Stimulated activated CD8-positive, alpha-beta memory T cell treated with anti-CD3 and anti-CD28 coated beads, Interleukin-15, amount 100 ng/mL, for 24 hours (primary cell): Measurements from ENCODE around the gene TMEM272.

ENCODE experiments used
- DNase-seq: peaks from one replicate; pipeline ENCODE4 v3.0.0-alpha.2; 2020; ENCODE audit warnings: low read depth

TMEM272 gene, protein sequence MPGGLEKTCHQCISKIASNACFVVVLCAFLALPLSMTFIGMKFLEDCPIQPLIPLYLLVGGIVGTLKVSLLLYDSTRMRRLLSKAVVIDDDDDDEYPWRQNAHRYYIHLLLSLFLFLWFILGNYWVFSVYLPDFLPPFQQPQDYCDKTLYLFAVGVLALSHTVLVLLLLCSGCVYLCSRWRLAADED

DNA sequence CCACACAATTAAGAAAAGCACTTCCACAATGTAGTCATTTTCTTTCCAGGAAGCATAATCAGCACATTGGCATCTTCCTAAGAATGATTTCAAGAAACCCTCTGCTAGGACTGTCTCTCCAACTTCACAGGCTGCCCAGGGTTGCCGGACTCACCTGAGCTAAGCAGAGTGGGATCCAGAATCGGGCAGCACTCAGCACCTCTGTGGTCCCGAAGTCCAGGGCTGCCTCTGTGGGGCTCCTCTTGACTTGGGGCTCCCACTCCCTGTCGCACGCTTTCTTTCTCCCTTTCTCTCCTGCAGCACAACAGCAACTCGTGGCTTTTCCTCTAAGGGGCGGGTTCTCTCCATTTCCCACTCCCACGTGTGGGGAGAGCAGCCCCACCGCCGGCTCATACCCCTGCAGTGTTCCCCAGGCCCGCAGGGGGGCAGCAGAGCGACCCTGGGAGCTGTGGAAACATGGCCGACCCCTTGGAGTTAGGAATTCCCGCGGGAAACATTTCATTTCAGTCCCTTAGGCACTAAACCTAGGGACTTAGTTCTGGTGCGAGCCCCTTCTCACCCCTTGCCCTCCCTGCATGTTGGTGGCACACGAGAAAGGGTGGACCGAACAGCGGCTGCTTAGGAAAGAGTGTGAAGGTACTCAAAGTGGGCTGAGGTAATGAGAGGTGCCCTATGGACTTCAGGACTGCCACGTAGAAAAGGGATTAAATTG lies at the start of gene TMEM272:
TSS of gene TMEM272 (minus strand) at position 316 of the 712 bp plus-strand sequence. CDS start 6,647 bp downstream, outside the sequence.
- DNase-seq = peak; percentile 41

- DNase-seq = no peak
Measured at GRCh38 chr13:51894239-51894638, 49.3 kb upstream of the TMEM272 start.

GRCh38 chr13:51892657-51893056 lies 47.7 kb upstream of the TMEM272 start:
- DNase-seq = no peak

DNA sequence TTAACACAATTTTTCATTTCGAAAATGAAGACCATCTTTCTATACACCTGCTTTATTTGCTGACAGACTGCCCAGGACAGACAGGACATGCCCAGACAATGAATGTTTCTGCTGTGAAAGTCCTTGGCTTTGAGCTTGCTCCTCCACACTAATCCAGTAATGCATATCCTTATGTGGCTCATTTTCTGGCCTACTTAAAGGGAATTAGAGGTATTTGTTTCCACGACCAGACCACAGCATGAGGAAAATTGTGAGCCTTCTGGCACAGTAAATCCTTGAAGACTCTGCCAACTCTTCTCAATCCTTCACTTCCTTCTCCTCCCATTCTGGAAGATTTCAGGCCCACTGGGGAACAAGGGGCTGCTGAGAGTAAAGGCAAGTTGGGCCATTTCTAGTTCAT lies 42.5 kb upstream of the TMEM272 start:
- no peak for DNase-seq

DNA sequence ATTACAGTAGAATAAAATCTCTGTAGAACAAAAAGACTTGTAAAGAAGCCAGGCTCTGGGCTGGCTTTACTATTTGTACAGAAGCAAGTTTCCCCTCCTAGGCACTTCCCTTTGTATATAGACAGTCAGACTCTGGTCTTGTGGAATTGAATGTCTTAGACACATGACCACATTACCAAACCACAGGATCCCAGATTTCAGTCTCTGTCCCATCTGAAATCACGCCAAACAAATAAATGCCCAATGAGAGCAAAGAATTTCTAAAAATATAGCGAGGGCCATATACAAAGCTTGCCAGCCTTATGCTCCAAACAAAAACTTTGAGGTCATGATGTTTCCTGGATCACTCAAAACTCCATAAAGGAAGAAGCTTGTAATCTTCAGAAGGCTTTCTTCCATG lies 40.7 kb upstream of the TMEM272 start:
- DNase-seq = no peak

- DNase-seq = no peak
Measured at GRCh38 chr13:51883226-51883600, 38.2 kb upstream of the TMEM272 start.

DNA sequence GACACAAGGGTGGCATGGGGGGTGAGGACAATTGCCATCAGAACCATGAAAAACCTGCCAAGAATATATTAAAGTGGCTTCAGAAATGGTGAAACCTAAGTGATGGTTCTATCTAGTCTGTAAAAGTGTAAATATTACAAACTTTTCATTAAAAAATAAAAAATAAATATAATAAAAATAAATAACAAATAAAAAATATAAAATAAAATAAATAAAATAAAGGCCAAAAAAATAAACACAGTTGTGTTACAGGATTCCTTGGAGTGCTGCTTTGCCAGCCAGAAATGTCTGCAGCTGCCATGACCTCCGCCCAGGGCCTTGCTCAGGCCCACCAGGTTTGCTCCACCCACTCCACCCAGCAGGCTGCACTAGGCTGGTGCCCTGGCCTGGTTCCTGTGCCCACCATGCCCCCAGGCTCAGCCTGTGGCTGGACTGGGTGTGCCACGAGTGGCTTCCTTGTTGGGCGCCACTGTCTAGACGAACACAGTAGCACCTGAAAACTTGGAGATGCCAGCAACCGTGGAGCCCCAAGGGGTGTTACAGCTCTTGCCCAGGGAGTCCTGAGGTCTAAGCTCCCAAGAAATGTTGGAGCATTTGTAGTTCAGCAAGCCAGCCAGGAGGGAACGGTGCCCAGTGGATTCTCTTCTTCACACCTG lies 37.7 kb upstream of the TMEM272 start:
- no peak for DNase-seq

DNA sequence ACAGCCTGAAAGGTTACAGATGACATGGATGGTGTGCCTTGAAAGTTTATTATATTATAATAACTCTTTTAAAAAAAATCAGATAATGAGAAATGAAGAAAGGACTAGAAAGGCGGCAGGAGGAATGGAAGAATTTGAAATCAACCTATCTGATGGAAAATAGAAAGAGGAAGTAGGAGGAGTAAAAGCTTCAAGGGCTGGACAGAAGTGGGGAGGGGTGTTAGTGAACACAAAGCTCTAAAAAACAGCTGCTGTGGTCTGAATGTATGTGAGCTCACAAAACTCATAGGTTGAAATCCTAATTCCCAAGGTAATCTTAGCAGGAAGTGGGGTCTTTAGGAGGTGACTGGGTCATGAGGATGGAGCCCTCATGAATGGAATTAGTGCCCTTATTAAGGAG lies 36.3 kb upstream of the TMEM272 start:
- DNase-seq = no peak

- DNase-seq = no peak
Measured at GRCh38 chr13:51879133-51879532, 34.2 kb upstream of the TMEM272 start.

- DNase-seq = no peak
Measured at GRCh38 chr13:51874651-51875050, 29.7 kb upstream of the TMEM272 start.

DNA sequence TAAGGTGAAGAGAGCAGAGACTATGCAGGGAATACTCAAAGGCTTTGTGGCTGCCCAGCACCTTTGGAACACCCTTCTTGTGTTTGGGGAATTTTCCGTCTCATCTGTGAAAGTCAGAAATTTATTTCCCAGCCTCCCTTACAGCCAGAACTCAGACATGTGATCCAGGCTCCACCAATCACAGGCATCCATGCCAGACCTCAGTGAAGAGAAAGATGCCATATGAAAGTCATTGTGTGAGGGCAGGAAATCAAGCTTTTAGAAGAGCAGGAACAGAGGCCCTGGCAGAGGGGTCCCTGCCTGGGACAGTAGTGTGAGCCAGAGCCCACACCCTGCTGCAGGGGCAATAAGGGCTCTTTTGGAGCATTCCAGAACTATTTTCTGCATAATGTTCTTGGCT lies 28.9 kb upstream of the TMEM272 start:
- no peak for DNase-seq

DNA sequence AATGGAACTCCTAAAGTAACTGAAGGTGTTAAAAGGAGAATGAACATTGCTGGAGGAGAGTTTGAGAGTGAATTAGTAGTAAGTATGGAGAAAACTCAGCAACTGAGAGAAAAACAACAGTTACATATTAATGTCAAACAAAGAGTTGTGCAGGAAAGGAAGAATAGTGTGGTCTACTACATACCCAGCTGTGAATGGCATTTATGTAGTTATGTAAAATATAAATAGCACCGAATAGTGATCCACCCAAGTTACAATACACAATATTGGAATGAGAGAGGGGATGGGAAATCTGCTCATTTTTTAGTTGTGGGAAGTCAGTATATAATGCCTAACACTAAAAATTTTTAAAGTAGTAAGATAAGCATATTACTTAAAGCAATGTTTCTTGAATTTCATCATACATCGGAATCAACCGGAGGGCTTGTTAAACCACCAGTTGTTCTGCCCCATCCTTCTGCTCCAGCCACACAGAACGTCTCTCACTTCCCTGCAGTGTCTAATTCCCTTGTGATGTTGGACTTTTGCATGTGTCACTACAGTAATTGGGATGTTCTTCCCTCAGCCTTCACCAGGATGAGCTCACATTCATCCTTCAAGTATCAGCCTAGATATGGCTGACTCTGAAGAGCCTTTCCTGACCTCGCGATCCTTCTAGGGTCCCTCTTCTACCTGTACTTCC lies 28.3 kb upstream of the TMEM272 start:
- DNase-seq = no peak

- no peak for DNase-seq
Measured at GRCh38 chr13:51870616-51871015, 25.6 kb upstream of the TMEM272 start.

GRCh38 chr13:51869916-51870315 lies 24.9 kb upstream of the TMEM272 start:
- DNase-seq = no peak

DNA sequence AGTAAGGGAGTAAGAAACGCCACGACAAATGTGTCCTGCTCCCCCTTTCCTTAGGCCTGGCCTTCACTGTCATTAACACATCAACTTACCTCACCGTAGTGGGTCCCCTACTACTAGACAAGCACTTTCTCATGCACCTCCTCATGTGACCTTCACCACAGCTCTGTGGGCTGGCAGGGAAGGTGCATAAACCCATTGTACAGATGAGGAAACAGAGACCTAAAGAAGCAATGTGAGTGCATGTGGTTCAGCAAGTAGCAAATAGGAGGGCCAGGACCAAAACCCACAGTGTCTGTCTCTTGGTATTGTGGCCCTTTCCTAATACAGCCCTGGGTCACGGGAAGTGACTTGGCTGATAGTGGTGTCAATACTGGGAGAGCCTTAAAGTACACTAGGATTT lies 22.1 kb upstream of the TMEM272 start:
- DNase-seq = no peak

GRCh38 chr13:51865838-51866237 lies 20.9 kb upstream of the TMEM272 start:
- DNase-seq = no peak

GRCh38 chr13:51862957-51863356 lies 18.0 kb upstream of the TMEM272 start:
- DNase-seq = no peak

GRCh38 chr13:51861723-51862300 lies 16.8 kb upstream of the TMEM272 start, which contains the start of gene CCDC70:
CCDC70 (plus strand) TSS chr13:51861969; CDS start chr13:51865412, 3,443 bp downstream.
- no peak for DNase-seq

GRCh38 chr13:51858433-51859247 lies 13.7 kb upstream of the TMEM272 start:
- no peak for DNase-seq

GRCh38 chr13:51856998-51857397 lies 12.0 kb upstream of the TMEM272 start:
- no peak for DNase-seq

DNA sequence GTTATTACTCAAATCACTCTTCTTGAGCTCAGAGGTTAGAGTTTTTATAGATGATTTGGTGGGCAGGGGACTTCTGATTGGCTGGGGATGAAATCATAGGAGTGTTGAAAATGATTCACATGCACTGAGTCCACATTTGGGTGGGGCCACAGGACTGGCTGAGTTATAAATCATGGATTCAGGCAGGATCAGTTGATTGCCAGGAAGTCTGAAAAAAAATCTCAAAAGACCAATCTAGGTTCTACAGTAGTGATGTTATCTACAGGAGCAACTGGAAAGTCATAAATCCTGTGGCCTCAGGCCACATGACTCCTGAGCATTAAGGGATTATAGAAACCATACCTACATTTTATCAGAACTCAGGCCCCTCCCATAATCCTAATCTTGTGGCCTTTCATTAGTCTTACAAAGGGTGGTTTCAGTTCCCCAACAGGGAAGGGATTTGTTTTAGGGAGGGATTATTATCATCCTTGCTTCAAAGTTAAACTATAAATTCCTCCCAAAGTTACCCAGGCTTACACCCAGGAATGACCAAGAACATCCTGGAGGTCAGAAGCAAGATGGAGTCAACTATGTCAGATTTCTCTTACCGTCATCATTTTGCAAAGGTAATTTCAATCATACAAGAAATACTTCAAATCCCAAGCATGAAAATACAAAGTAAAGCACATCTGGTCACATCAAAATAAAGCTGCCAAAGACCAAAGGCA lies 11.2 kb upstream of the TMEM272 start:
- DNase-seq = no peak
